ENCODE measurements around the gene RBM15B.

RBM15B gene

GRCh38 chr3:51392355-51393133, 1.5 kb downstream of the RBM15B start:
- DNase-seq = no peak

- DNase-seq = no peak
These were observed 2.0 kb downstream of the RBM15B start for GRCh38 chr3:51393134-51393495.

- no peak for DNase-seq
These were observed 2.5 kb downstream of the RBM15B start for GRCh38 chr3:51393564-51393963.

GRCh38 chr3:51394541-51394940, 3.5 kb downstream of the RBM15B start:
- DNase-seq = no peak

- DNase-seq = no peak
These were observed 4.6 kb downstream of the RBM15B start for GRCh38 chr3:51395493-51396213.

GRCh38 chr3:51396401-51396800, 5.3 kb downstream of the RBM15B start:
- no peak for DNase-seq

- DNase-seq = no peak
These were observed 6.3 kb downstream of the RBM15B start for GRCh38 chr3:51397392-51397791.

- no peak for DNase-seq
These were observed 7.7 kb downstream of the RBM15B start for GRCh38 chr3:51398595-51399310.

- DNase-seq = no peak
These were observed 9.1 kb downstream of the RBM15B start for GRCh38 chr3:51400166-51400565.

- DNase-seq = no peak
These were observed 10.7 kb downstream of the RBM15B start for GRCh38 chr3:51401735-51402134.

GRCh38 chr3:51403675-51404074, 12.6 kb downstream of the RBM15B start:
- no peak for DNase-seq

- DNase-seq = no peak
These were observed 16.9 kb downstream of the RBM15B start for GRCh38 chr3:51408021-51408420.

GRCh38 chr3:51408813-51409212, 17.7 kb downstream of the RBM15B start:
- no peak for DNase-seq

- no peak for DNase-seq
These were observed 31.1 kb downstream of the RBM15B start for GRCh38 chr3:51422211-51422610.

- DNase-seq = no peak
These were observed 35.8 kb downstream of the RBM15B start for GRCh38 chr3:51426921-51427320.

- no peak for DNase-seq
These were observed 38.1 kb downstream of the RBM15B start for GRCh38 chr3:51429138-51429537.

GRCh38 chr3:51434110-51434509, 43.0 kb downstream of the RBM15B start:
- no peak for DNase-seq

- peak; percentile 11 for DNase-seq
These were observed 43.8 kb downstream of the RBM15B start for GRCh38 chr3:51434746-51435327.

- no peak for DNase-seq
These were observed 46.0 kb downstream of the RBM15B start for GRCh38 chr3:51436998-51437639.

- DNase-seq = no peak
These were observed 50.4 kb downstream of the RBM15B start for GRCh38 chr3:51441282-51442030.

GRCh38 chr3:51445544-51446280, 54.6 kb downstream of the RBM15B start:
- no peak for DNase-seq
